OCI-LY3 (cell line): ENCODE data around the gene SAE1.

Source experiments
- H2AFZ ChIP-seq: fragments of 200-600, 300-600 bp; shearing (Covaris generic); 2 replicates; pipeline ENCODE4 v1.6.0; 2014; ENCODE audit warnings: antibody characterized with exemption, low read depth, low read length
- H3K27ac ChIP-seq: fragments of 200-600, 300-600 bp; sonication (generic); 2 replicates; pipeline ENCODE4 v1.5.1; 2014; ENCODE audit warnings: mild to moderate bottlenecking, low read length, moderate library complexity, mixed read lengths
- H3K27me3 ChIP-seq: fragments of 200-600, 300-600 bp; sonication (generic); 2 replicates; pipeline ENCODE4 v1.6.1; 2014; ENCODE audit warnings: low read depth, low read length, mixed read lengths
- H3K36me3 ChIP-seq: fragments of 200-600, 300-600 bp; sonication (generic); replicated peaks from 2 replicates; pipeline ENCODE3; 2014; ENCODE audit warnings: low read depth, low read length, mixed read lengths
- H3K4me1 ChIP-seq: fragments of 300-600, 200-600 bp; sonication (generic); 2 replicates; pipeline ENCODE4 v1.6.1; 2014; ENCODE audit warnings: low read length, mixed read lengths
- H3K4me2 ChIP-seq: fragments of 200-600, 300-600 bp; sonication (generic); 2 replicates; pipeline ENCODE4 v1.6.1; 2014; ENCODE audit warnings: low read length, mixed read lengths
- H3K4me3 ChIP-seq: fragments of 300-600, 200-600 bp; sonication (generic); 2 replicates; pipeline ENCODE4 v1.5.1; 2014; ENCODE audit warnings: antibody characterized with exemption, mild to moderate bottlenecking, low read length, moderate library complexity
- H3K79me2 ChIP-seq: fragments of 300-600, 200-600 bp; shearing (Covaris generic); 2 replicates; pipeline ENCODE4 v1.6.1; 2014; ENCODE audit warnings: mild to moderate bottlenecking, low read length, mixed read lengths
- H3K9ac ChIP-seq: fragments of 300-600, 200-600 bp; shearing (Covaris generic); 2 replicates; pipeline ENCODE4 v1.6.0; 2014; ENCODE audit warnings: mild to moderate bottlenecking, low read length, moderate library complexity
- H3K9me3 ChIP-seq: fragments of 200-600, 300-600 bp; shearing (Covaris generic); 2 replicates; pipeline ENCODE4 v1.6.1; 2014; ENCODE audit warnings: low read length, mixed read lengths; ENCODE audit not compliant: insufficient read depth
- H4K20me1 ChIP-seq: fragments of 200-600, 300-600 bp; sonication (generic); 2 replicates; pipeline ENCODE4 v1.6.1; 2016; ENCODE audit warnings: low read length, mixed read lengths; ENCODE audit not compliant: insufficient read depth
- CTCF ChIP-seq: fragments of 200-600, 300-600 bp; sonication (generic); IDR thresholded peaks from 2 replicates; pipeline ENCODE4 v1.5.1; 2014; ENCODE audit warnings: antibody characterized with exemption, low read length, low read depth
- EZH2phosphoT487 ChIP-seq: fragments of 200-600 bp; shearing (Covaris generic); IDR thresholded peaks from 2 replicates; pipeline ENCODE4 v1.6.1; 2018; ENCODE audit warnings: antibody characterized with exemption, mixed run types, low read depth

SAE1 gene

GRCh38 chr19:47109541-47110375, 20.9 kb upstream of the SAE1 start:
- Histone ChIP-seq H3K36me3 (peaks cover 50% of the 10 kb centered on the region), H3K9ac (peak overlapping the region; percentile 100)
- no peak for TF ChIP-seq CTCF
- no peak for TF ChIP-seq EZH2phosphoT487

GRCh38 chr19:47110521-47111005, 20.1 kb upstream of the SAE1 start:
- Histone ChIP-seq H3K36me3 (peaks cover 46% of the 10 kb centered on the region), H2AFZ (no peak overlapping the region), H3K79me2 (peaks cover 65% of the 10 kb centered on the region), H3K9me3 (no peaks in the 10 kb centered on the region), H3K27ac (peak overlapping the region; percentile 92), H3K4me2 (peak overlapping the region; percentile 85), H3K27me3 (no peaks in the 10 kb centered on the region), H3K9ac (peak overlapping the region; percentile 100), H3K4me3 (peak overlapping the region; percentile 89), H3K4me1 (peaks cover 27% of the 10 kb centered on the region), H4K20me1 (peaks cover 10% of the 10 kb centered on the region; the same call in 1 of the 2 replicates)
- TF ChIP-seq EZH2phosphoT487 (no peak), CTCF (no peak)

More at GRCh38 chr19:47109541-47110375, 20.9 kb upstream of the SAE1 start:
- peaks cover 73% of the 10 kb centered on the region for H3K79me2 ChIP-seq
- H3K27ac ChIP-seq = peak overlapping the region; percentile 92
- H4K20me1 ChIP-seq = peaks cover 14% of the 10 kb centered on the region; the same call in 1 of the 2 replicates
- no peak overlapping the region for H2AFZ ChIP-seq
- H3K4me3 ChIP-seq = peak overlapping the region; percentile 89
- H3K27me3 ChIP-seq = no peaks in the 10 kb centered on the region
- peaks cover 27% of the 10 kb centered on the region for H3K4me1 ChIP-seq
- peak overlapping the region; percentile 85 for H3K4me2 ChIP-seq
- H3K9me3 ChIP-seq = no peaks in the 10 kb centered on the region

GRCh38 chr19:47111006-47111621, 19.5 kb upstream of the SAE1 start:
- peak overlapping the region; percentile 85 for H3K4me2 ChIP-seq
- H3K36me3 ChIP-seq = peaks cover 46% of the 10 kb centered on the region
- no peak overlapping the region for H2AFZ ChIP-seq
- H3K27me3 ChIP-seq = no peaks in the 10 kb centered on the region
- peaks cover 27% of the 10 kb centered on the region for H3K4me1 ChIP-seq
- H3K4me3 ChIP-seq = peak overlapping the region; percentile 89
- no peaks in the 10 kb centered on the region for H3K9me3 ChIP-seq
- peak overlapping the region; percentile 100 for H3K9ac ChIP-seq
- peaks cover 60% of the 10 kb centered on the region for H3K79me2 ChIP-seq
- peaks cover 5% of the 10 kb centered on the region; the same call in 1 of the 2 replicates for H4K20me1 ChIP-seq
- peak overlapping the region; percentile 92 for H3K27ac ChIP-seq
- no peak for TF ChIP-seq CTCF
- no peak for TF ChIP-seq EZH2phosphoT487

- Histone ChIP-seq H3K36me3 (peaks cover 43% of the 10 kb centered on the region), H3K4me1 (peaks cover 27% of the 10 kb centered on the region), H3K4me3 (peak overlapping the region; percentile 89), H2AFZ (no peak overlapping the region), H3K9me3 (no peaks in the 10 kb centered on the region), H3K4me2 (peak overlapping the region; percentile 85), H4K20me1 (peaks cover under 1% of the 10 kb centered on the region; the same call in 1 of the 2 replicates), H3K27ac (peak overlapping the region; percentile 92), H3K27me3 (peaks cover 4% of the 10 kb centered on the region), H3K79me2 (peaks cover 54% of the 10 kb centered on the region), H3K9ac (peak overlapping the region; percentile 100)
- TF ChIP-seq EZH2phosphoT487 (no peak), CTCF (no peak)
Observed at GRCh38 chr19:47111682-47112165, 18.9 kb upstream of the SAE1 start.
